Measurements from ENCODE around the gene MOB2.

The MOB2 gene

DNA sequence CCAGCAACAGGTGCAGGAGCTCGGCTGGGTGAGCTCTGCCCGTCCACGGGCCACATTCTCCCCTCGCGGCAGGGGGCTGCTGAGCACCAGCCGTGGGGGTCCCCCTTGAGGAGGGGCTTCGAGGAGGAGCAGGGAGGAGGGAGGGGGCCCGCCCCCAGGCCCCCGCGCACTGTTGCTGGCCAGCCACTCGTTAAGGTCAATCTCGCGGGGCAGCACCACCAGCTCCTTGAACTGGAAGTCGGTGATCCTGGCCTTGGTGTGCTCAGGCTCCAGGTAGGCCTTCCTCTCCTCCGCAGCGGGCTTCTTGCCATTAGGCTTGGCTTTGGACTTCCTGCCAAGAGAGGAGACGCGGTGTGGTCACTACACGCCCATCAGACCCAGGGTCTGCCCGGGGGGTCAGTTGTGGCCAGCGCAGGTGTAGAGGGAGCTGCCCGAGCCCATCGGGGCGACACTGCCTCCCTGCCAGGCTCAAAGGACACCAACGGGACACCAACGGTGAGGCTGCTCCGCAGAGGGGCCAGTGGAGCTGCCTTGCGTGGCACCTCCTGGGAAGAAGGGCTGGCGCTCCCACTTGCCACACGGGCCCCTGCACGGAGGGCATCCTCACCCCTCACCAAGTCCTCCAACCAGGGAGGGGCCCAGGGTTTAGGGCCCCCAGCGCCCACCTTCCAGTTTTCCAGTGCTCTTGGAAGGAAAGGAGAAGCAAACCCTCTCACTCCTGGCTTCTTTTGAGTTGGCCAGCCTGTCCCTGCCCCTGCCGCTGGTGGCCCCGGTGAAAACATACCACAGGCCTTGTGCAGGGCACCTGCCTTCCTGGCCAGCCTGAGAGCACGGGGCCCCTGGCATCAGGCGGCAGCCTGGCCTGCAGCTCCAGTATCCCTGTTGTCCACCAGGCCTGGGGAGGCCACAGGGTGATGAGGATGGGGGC is 5.8 kb downstream of the MOB2 start:
- TF ChIP-seq, protein P1, sequence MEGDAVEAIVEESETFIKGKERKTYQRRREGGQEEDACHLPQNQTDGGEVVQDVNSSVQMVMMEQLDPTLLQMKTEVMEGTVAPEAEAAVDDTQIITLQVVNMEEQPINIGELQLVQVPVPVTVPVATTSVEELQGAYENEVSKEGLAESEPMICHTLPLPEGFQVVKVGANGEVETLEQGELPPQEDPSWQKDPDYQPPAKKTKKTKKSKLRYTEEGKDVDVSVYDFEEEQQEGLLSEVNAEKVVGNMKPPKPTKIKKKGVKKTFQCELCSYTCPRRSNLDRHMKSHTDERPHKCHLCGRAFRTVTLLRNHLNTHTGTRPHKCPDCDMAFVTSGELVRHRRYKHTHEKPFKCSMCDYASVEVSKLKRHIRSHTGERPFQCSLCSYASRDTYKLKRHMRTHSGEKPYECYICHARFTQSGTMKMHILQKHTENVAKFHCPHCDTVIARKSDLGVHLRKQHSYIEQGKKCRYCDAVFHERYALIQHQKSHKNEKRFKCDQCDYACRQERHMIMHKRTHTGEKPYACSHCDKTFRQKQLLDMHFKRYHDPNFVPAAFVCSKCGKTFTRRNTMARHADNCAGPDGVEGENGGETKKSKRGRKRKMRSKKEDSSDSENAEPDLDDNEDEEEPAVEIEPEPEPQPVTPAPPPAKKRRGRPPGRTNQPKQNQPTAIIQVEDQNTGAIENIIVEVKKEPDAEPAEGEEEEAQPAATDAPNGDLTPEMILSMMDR (IDR thresholded peaks at IDR 0.05): no peak

DNA sequence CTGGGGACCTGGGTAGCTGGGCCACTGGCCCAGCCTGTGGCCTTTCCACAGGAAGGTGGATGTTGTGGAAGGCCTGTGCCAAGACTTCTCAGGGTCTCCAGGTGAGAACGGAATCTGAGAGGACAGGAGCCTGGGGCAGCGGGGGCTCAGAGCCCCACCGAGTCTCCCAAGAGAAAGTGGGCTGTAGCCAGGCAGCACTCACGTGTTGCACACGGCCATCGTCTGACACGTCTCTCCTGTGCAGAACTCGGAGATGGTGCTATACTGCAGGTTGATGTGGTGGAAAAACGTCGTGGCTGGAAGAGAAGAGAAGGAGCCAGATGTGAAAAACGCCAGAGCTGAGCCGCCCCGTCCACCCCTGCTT is 6.4 kb downstream of the MOB2 start:
- TF ChIP-seq, protein P1 (IDR thresholded peaks at IDR 0.05): no peak

DNA sequence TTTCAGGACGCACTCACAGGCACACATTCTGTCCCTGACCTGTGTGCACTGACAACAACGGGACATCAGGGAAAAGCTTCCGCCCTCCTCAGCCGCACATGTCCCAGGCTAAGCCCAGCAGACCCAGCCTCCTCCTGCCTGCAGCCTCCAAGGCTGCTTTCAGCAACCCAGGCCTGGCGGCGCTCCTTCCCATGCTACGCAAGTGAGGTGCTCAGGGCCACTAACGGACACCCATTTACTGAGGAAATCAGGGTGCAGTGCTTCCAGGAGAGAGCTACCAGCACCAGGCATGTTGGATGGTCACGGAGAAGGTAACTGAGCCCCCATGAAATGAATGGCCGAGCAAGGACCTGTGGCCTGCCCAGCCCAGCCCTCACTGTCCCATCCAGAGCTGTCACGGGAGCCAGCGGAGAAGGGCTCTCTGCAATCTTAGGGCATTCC is 6.9 kb downstream of the MOB2 start:
- TF ChIP-seq, protein P1 (IDR thresholded peaks at IDR 0.05): no peak

DNA sequence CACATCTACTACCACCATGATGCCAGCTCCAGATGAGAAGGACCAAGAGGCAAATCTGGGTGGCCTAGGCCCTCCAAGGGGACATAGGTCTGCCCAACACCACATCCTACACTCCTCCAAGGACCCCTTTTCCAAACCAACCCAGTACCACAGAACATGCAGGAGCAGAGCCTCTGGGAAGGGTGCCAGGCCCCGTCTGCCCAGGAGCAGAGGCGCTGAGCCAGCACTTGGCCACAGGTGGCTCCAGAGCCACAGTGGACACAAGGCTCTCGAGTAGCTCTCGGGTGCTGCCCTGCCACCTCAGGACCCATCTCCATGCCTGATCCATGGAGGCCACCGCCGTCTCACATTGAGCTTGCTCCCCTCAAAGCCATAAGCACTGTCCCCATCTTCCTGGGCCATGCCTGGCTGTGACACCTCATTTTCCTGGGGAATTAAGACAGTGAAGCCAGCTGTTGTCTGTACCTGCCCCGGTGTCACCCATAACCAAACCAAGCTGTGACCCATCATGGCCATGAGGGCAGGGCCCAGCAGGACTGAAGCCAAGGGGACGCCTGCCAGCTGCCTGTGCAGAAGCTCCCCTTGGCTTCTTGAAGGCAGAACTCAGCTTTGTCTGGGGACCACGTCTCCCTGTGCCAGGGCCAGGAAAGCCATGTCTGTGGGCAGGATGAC is 7.4 kb downstream of the MOB2 start:
- TF ChIP-seq, protein P1 (IDR thresholded peaks at IDR 0.05): no peak

DNA sequence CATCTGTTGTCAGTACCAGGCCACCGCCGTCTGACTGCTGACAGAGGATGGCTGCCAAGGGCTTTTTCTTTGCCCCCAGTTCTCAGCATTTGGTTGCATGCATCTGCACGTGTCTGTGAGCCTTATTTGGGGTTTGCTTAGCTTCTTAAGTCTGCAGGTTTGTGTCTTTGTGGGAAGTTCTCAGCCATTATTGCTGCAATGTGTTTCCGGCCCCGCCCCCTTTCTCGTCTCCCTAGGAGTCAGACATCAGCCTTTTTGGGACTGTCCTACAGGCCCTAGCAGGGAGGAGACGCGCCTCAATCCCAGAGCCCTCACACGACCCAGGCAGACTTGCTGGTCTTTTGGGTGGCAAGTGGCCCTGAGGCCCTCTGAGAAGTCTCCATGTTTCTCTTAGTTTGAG is 8.0 kb downstream of the MOB2 start:
- TF ChIP-seq, protein P1 (IDR thresholded peaks at IDR 0.05): no peak

DNA sequence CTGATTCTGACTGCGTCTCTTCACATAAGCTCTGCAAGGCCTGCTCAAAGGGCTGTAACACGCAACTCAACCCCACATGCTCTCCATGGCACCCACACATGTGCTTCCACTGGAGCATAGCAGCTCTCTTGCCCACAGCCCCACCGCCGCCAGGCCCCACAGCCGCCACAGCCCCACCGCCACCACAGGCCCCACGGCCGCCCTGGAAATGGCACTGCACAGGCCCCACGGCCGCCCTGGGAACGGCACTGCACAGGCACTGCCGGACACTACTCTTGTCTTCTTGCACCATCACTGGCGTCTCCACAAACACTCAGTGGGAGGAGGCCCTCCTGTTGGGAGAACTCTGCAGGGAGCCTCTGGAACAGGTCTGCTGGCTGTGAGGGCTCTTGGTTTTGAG is 8.6 kb downstream of the MOB2 start:
- TF ChIP-seq, protein P1 (IDR thresholded peaks at IDR 0.05): no peak

DNA sequence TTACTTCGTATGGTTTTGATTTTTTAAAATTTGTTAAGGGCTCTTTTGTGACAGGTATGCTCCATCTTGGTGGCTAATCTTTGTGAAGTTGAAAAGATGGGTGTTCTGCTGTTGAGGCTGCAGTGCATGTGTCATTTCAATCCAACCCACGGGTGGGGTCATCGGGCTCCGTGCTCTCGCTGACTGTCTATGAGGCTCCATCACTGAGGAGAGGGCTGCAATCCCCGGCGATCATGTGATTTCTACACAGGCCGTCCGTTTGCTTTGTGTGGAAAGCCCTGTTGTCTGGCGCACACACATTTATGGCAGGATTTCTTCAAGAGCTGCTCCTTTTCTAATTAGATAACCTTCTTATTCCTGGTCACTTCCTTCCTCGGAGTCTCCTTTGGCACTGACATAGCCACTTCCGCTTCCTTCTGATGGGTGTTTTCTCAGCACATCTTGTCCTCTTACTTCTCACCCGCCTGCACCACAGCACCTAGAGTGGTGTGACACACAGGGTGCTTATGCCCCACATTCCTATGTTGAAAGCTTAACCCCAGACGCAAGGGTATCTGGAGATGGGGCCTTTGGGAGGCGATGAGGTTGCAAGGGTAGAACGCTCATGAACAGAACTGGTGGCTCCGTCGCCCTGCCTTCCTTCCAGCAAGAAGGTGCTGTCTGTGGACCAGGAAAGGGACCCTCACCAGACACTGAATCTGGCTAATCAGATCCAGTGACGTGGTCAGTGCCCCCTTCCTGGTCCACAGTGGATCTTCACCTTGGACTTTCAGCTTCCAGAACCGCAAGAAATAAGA is 9.4 kb downstream of the MOB2 start:
- TF ChIP-seq, protein P1 (IDR thresholded peaks at IDR 0.05): no peak
